ENCODE data around the gene PPP1R9A.

PPP1R9A gene

GRCh38 chr7:95191795-95192194 lies 284.4 kb downstream of the PPP1R9A start:
- no peak for TF ChIP-seq CTCF (IDR thresholded peaks at IDR 0.05; ENCODE audit: low read depth, low read length)
- H3K4me3 ChIP-seq (ENCODE audit: low read depth, low read length) = no peak overlapping the region

- H3K4me3 ChIP-seq (ENCODE audit: low read depth, low read length) = no peak overlapping the region
- TF ChIP-seq CTCF (IDR thresholded peaks at IDR 0.05; ENCODE audit: low read depth, low read length) = no peak
Measured at GRCh38 chr7:95198863-95199262, 291.5 kb downstream of the PPP1R9A start.

- TF ChIP-seq CTCF (IDR thresholded peaks at IDR 0.05; ENCODE audit: low read depth, low read length) = 0 out of 2 replicates have a peak, but pooled peaks have one; percentile 38
- H3K4me3 ChIP-seq (ENCODE audit: low read depth, low read length) = no peak overlapping the region
Measured at GRCh38 chr7:95199779-95200558, 292.6 kb downstream of the PPP1R9A start.

- TF ChIP-seq CTCF (IDR thresholded peaks at IDR 0.05; ENCODE audit: low read depth, low read length) = no peak
- H3K4me3 ChIP-seq (ENCODE audit: low read depth, low read length) = no peak overlapping the region
Measured at GRCh38 chr7:95200741-95201140, 293.3 kb downstream of the PPP1R9A start.

DNA sequence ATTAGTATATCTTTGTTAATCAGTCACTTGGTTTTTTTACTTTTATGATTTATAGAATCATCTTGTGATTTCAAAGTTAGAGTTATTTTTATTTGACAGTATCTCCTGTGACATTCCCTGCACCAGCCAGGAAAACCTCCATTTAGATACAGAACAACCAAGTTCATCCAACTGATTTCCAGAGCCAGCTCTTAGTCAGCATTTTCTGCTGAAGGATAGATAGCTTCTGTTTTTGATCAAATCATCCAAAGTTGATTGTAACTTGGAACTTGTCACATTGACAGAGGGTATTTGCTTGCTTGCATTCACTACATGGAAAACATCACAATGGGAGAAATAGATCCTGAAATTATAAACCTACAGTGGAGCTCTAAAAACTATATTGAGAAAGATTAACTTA lies 294.3 kb downstream of the PPP1R9A start:
- no peak for TF ChIP-seq CTCF (IDR thresholded peaks at IDR 0.05; ENCODE audit: low read depth, low read length)
- no peak overlapping the region for H3K4me3 ChIP-seq (ENCODE audit: low read depth, low read length)

DNA sequence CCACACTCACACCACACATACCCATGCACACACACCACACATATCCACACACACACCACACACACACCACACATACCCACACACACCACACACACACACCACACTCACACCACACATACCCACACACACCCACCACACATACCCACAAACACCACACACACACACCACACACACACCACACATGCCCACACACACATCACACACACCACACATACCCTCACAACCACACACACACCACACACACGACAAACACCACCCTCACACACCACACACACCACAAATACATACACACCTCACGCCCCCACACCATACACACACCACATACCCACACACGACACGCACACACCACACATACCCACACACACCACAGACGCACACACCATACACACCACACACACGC lies 297.2 kb downstream of the PPP1R9A start:
- no peak overlapping the region for H3K4me3 ChIP-seq (ENCODE audit: low read depth, low read length)
- no peak for TF ChIP-seq CTCF (IDR thresholded peaks at IDR 0.05; ENCODE audit: low read depth, low read length)

- H3K4me3 ChIP-seq (ENCODE audit: low read depth, low read length) = no peak overlapping the region
- no peak for TF ChIP-seq CTCF (IDR thresholded peaks at IDR 0.05; ENCODE audit: low read depth, low read length)
Measured at GRCh38 chr7:95205665-95206225, 298.4 kb downstream of the PPP1R9A start.

All from WI38 (cell line).